Coronary artery (tissue), 2 donors: ENCODE measurements around the gene TMEM43.
A peak's percentile ranks its signal among the peaks of the same experiment; 100 is the strongest.

Experiments
- DNase-seq: peaks from one replicate; pipeline ENCODE4 v3.0.0-alpha.2; 2017; ENCODE audit warnings: low spot score
- H3K27ac ChIP-seq, 2 donors: fragments of 200-600 bp; sonication (generic); one replicate each; pipeline ENCODE4 v1.5.1; 2016 to 2019
- H3K4me3 ChIP-seq: fragments of 200-600 bp; sonication (generic); 2 replicates; pipeline ENCODE4 v1.5.1; 2016; ENCODE audit warnings: mild to moderate bottlenecking, moderate library complexity
- CTCF ChIP-seq: fragments of 200-600 bp; sonication (generic); IDR thresholded peaks from one replicate; pipeline ENCODE4 v1.5.1; 2019; ENCODE audit warnings: antibody characterized with exemption

The TMEM43 gene

GRCh38 chr3:14138878-14139655, 14.2 kb downstream of the TMEM43 start:
- Histone ChIP-seq H3K27ac (peak overlapping the region in 1 of 2 donors; percentile 91), H3K4me3 (no peak overlapping the region)
- DNase-seq = peak; percentile 70
- TF ChIP-seq CTCF = no peak

- Histone ChIP-seq H3K27ac (peak overlapping the region in 1 of 2 donors; percentile 91), H3K4me3 (no peak overlapping the region)
- TF ChIP-seq CTCF = no peak
- DNase-seq = peak; percentile 74
Measured at GRCh38 chr3:14139771-14140170, 14.9 kb downstream of the TMEM43 start.

- DNase-seq = no peak
- TF ChIP-seq CTCF = no peak
- H3K27ac ChIP-seq = peak overlapping the region; percentile 58 to 91
- no peak overlapping the region for H3K4me3 ChIP-seq
Measured at GRCh38 chr3:14140668-14141067, 15.8 kb downstream of the TMEM43 start.

GRCh38 chr3:14141144-14141543, 16.3 kb downstream of the TMEM43 start:
- no peak for DNase-seq
- TF ChIP-seq CTCF = no peak
- Histone ChIP-seq H3K4me3 (no peak overlapping the region), H3K27ac (peak overlapping the region; percentile 58 to 91)

- DNase-seq = peak; percentile 70
- no peak for TF ChIP-seq CTCF
- Histone ChIP-seq H3K27ac (peak overlapping the region; percentile 58 to 91), H3K4me3 (no peak overlapping the region)
Measured at GRCh38 chr3:14141602-14142341, 16.9 kb downstream of the TMEM43 start.

- no peak for DNase-seq
- no peak for TF ChIP-seq CTCF
- H3K27ac ChIP-seq = peak overlapping the region; percentile 58 to 91
- H3K4me3 ChIP-seq = no peak overlapping the region
Measured at GRCh38 chr3:14142567-14143270, 17.9 kb downstream of the TMEM43 start.
